ENCODE measurements around the gene DHX58. TPM values are rescaled to one million over a fixed set of nuclear protein-coding genes. Genes with fewer than 3 reads are reported as not detected.

DHX58 gene
- total RNA-seq (2022; extraction: Qiagen RNA extraction) = 0.08 to 0.52 TPM (median 0.30 TPM) in 5 replicates

GRCh38 chr17:42112552-42113176 is at the start of gene DHX58:
Gene DHX58 (minus strand): TSS chr17:42112714. CDS start chr17:42111892, 822 bp downstream.

GRCh38 chr17:42122371-42123303 is 10.1 kb upstream of the DHX58 start, which contains the start of gene HSPB9:
Gene HSPB9 (plus strand): TSS chr17:42122804. CDS start chr17:42122851, 47 bp downstream.

GRCh38 chr17:42120770-42121769 is 8.6 kb upstream of the DHX58 start, which contains the start of gene KAT2A:
Gene KAT2A (minus strand): TSS chr17:42121367. CDS start chr17:42121304, 63 bp downstream.

GRCh38 chr17:42097691-42098631 is 14.6 kb downstream of the DHX58 start, which contains the start of gene ZNF385C:
Gene ZNF385C (minus strand): TSS chr17:42098473. CDS start chr17:42063056, 35,417 bp downstream.

Other genes with a start within 250 kb of the DHX58 start
- gene KLHL11, start 247.3 kb downstream of the DHX58 start, total RNA-seq (2022; extraction: Qiagen RNA extraction) = 2.5 to 5.9 TPM (median 5.1 TPM) in 5 replicates
- gene ACLY, start 193.8 kb downstream of the DHX58 start, total RNA-seq (2022; extraction: Qiagen RNA extraction) = 246 to 313 TPM (median 310 TPM) in 5 replicates
- gene ODAD4, start 182.1 kb downstream of the DHX58 start, total RNA-seq (2022; extraction: Qiagen RNA extraction) = 1.1 to 2.1 TPM (median 1.4 TPM) in 5 replicates
- gene CNP, start 145.9 kb downstream of the DHX58 start, total RNA-seq (2022; extraction: Qiagen RNA extraction) = 55.7 to 71.5 TPM (median 68.8 TPM) in 5 replicates
- 107 to 118 TPM (median 113 TPM) in 5 replicates for gene DNAJC7, start 95.3 kb downstream of the DHX58 start, total RNA-seq (2022; extraction: Qiagen RNA extraction)
- 43.6 to 49.2 TPM (median 47.0 TPM) in 5 replicates for gene NKIRAS2, start 92.6 kb downstream of the DHX58 start, total RNA-seq (2022; extraction: Qiagen RNA extraction)
- 0.45 to 0.97 TPM (median 0.59 TPM) in 5 replicates for gene C17orf113, start 62.1 kb downstream of the DHX58 start, total RNA-seq (2022; extraction: Qiagen RNA extraction)
- 0.18 to 0.30 TPM (median 0.29 TPM) in 5 replicates for gene ZNF385C, start 14.2 kb downstream of the DHX58 start, total RNA-seq (2022; extraction: Qiagen RNA extraction)
- gene KAT2A, start 8.7 kb upstream of the DHX58 start, total RNA-seq (2022; extraction: Qiagen RNA extraction) = 29.1 to 48.8 TPM (median 45.8 TPM) in 5 replicates
- gene HSPB9, start 10.1 kb upstream of the DHX58 start, total RNA-seq (2022; extraction: Qiagen RNA extraction) = not detected in 5 replicates
- 223 to 283 TPM (median 277 TPM) in 5 replicates for gene RAB5C, start 42.3 kb upstream of the DHX58 start, total RNA-seq (2022; extraction: Qiagen RNA extraction)
- 0.19 to 0.40 TPM (median 0.26 TPM) in 5 replicates for gene KCNH4, start 68.4 kb upstream of the DHX58 start, total RNA-seq (2022; extraction: Qiagen RNA extraction)
- not detected in 5 replicates for gene HCRT, start 72.7 kb upstream of the DHX58 start, total RNA-seq (2022; extraction: Qiagen RNA extraction)
- 14.2 to 20.4 TPM (median 18.9 TPM) in 5 replicates for gene GHDC, start 81.8 kb upstream of the DHX58 start, total RNA-seq (2022; extraction: Qiagen RNA extraction)
- 20.4 to 30.9 TPM (median 28.1 TPM) in 5 replicates for gene STAT5B, start 163.7 kb upstream of the DHX58 start, total RNA-seq (2022; extraction: Qiagen RNA extraction)
- 6.1 to 9.3 TPM (median 7.0 TPM) in 5 replicates for gene STAT5A, start 175.8 kb upstream of the DHX58 start, total RNA-seq (2022; extraction: Qiagen RNA extraction)